H9 (cell line): ENCODE measurements around the gene FADS2. TPM values are rescaled to one million over a fixed set of nuclear protein-coding genes. Genes with fewer than 3 reads are reported as not detected.

ENCODE experiments used
- DNase-seq: peaks from one replicate; pipeline ENCODE4 v3.0.0-alpha.2; 2017
- H2AFZ ChIP-seq: one replicate; pipeline ENCODE4 v1.6.1; 2013; ENCODE audit warnings: mild to moderate bottlenecking, low read length, control low read depth, moderate library complexity
- H2AK5ac ChIP-seq: 2 replicates; pipeline ENCODE4 v1.6.1; 2013; ENCODE audit warnings: low read length, control low read depth, mixed read lengths; ENCODE audit not compliant: insufficient read length
- H2BK120ac ChIP-seq: one replicate; pipeline ENCODE4 v1.6.1; 2013; ENCODE audit warnings: low read depth, mild to moderate bottlenecking, low read length, control low read depth, inconsistent platforms; ENCODE audit not compliant: poor library complexity, severe bottlenecking
- H2BK12ac ChIP-seq: 2 replicates; pipeline ENCODE4 v1.6.1; 2013; ENCODE audit warnings: low read length, control low read depth, mixed read lengths, low read depth; ENCODE audit not compliant: insufficient read length
- H2BK15ac ChIP-seq: 2 replicates; pipeline ENCODE4 v1.6.1; 2013; ENCODE audit warnings: low read depth, low read length, control low read depth
- H2BK20ac ChIP-seq: one replicate; pipeline ENCODE4 v1.6.1; 2013; ENCODE audit warnings: low read depth, mild to moderate bottlenecking, low read length, control low read depth, inconsistent platforms; ENCODE audit not compliant: poor library complexity, severe bottlenecking
- H2BK5ac ChIP-seq: 2 replicates; pipeline ENCODE4 v1.6.1; 2013; ENCODE audit warnings: low read length, control low read depth, mixed read lengths; ENCODE audit not compliant: insufficient read length
- H3K14ac ChIP-seq: 2 replicates; pipeline ENCODE4 v1.6.1; 2013; ENCODE audit warnings: low read length, control low read depth; ENCODE audit not compliant: insufficient read depth
- H3K18ac ChIP-seq: 2 replicates; pipeline ENCODE4 v1.6.1; 2013; ENCODE audit warnings: low read depth, mild to moderate bottlenecking, mixed read lengths, low read length, control low read depth; ENCODE audit not compliant: insufficient read length
- H3K23ac ChIP-seq: 2 replicates; pipeline ENCODE4 v1.6.1; 2013; ENCODE audit warnings: low read length, control low read depth, mixed read lengths, low read depth; ENCODE audit not compliant: insufficient read length
- H3K23me2 ChIP-seq: 2 replicates; pipeline ENCODE4 v1.6.1; 2013; ENCODE audit warnings: low read depth, mild to moderate bottlenecking, mixed read lengths, low read length, control low read depth; ENCODE audit not compliant: insufficient read length, poor library complexity, severe bottlenecking
- H3K27ac ChIP-seq: 2 replicates; pipeline ENCODE4 v1.5.1; 2013; ENCODE audit warnings: low read length, control low read depth, mixed read lengths, low read depth; ENCODE audit not compliant: insufficient read length
- H3K27me3 ChIP-seq: 2 replicates; pipeline ENCODE4 v1.6.1; 2013; ENCODE audit warnings: low read length, control low read depth, inconsistent platforms; ENCODE audit not compliant: insufficient read depth
- H3K4ac ChIP-seq: 2 replicates; pipeline ENCODE4 v1.6.1; 2013; ENCODE audit warnings: low read depth, mild to moderate bottlenecking, control low read depth, inconsistent platforms, low read length, moderate library complexity
- H3K4me1 ChIP-seq: 2 replicates; pipeline ENCODE4 v1.6.1; 2013; ENCODE audit warnings: low read length, control low read depth, inconsistent platforms; ENCODE audit not compliant: insufficient read depth
- H3K4me2 ChIP-seq: 2 replicates; pipeline ENCODE4 v1.6.1; 2013; ENCODE audit warnings: low read length, control low read depth, mixed read lengths; ENCODE audit not compliant: insufficient read length, insufficient read depth
- H3K56ac ChIP-seq: 2 replicates; pipeline ENCODE4 v1.6.1; 2013; ENCODE audit warnings: low read depth, mild to moderate bottlenecking, mixed read lengths, low read length, control low read depth; ENCODE audit not compliant: insufficient read length
- H3K79me1 ChIP-seq: 2 replicates; pipeline ENCODE4 v1.6.1; 2013; ENCODE audit warnings: low read depth, mild to moderate bottlenecking, moderate library complexity, low read length, control low read depth, inconsistent platforms; ENCODE audit not compliant: insufficient read depth, poor library complexity, severe bottlenecking
- H3K79me2 ChIP-seq: 2 replicates; pipeline ENCODE4 v1.6.1; 2013; ENCODE audit warnings: low read length, control low read depth, inconsistent platforms; ENCODE audit not compliant: insufficient read depth
- H3K9ac ChIP-seq: 2 replicates; pipeline ENCODE4 v1.6.1; 2013; ENCODE audit warnings: low read length, control low read depth, mixed read lengths; ENCODE audit not compliant: insufficient read length; ENCODE audit errors: extremely low read depth
- H3K9me3 ChIP-seq: one replicate; pipeline ENCODE4 v1.6.1; 2013; ENCODE audit warnings: low read depth, low read length, inconsistent platforms; ENCODE audit not compliant: control insufficient read depth
- H3T11ph ChIP-seq: one replicate; pipeline ENCODE4 v1.6.1; 2013; ENCODE audit warnings: mild to moderate bottlenecking, low read length, control low read depth, inconsistent platforms
- H4K20me1 ChIP-seq: one replicate; pipeline ENCODE4 v1.6.1; 2013; ENCODE audit not compliant: control insufficient read depth, insufficient read length, insufficient read depth
- H4K5ac ChIP-seq: 2 replicates; pipeline ENCODE4 v1.6.1; 2013; ENCODE audit warnings: low read depth, mild to moderate bottlenecking, mixed read lengths, low read length, control low read depth; ENCODE audit not compliant: insufficient read length
- H4K8ac ChIP-seq: replicated peaks from 2 replicates; pipeline ENCODE4 v1.6.1; 2013; ENCODE audit warnings: low read length, control low read depth, mixed read lengths, low read depth; ENCODE audit not compliant: insufficient read length
- H4K91ac ChIP-seq: 2 replicates; pipeline ENCODE4 v1.6.1; 2013; ENCODE audit warnings: low read depth, mild to moderate bottlenecking, moderate library complexity, mixed read lengths, low read length, control low read depth; ENCODE audit not compliant: insufficient read length
- H3K27ac Mint-ChIP-seq, 3 experiments: 2 replicates in 2 of 3; 3 replicates in 1 of 3; pipeline ENCODE4 v1.8.0; 2020 to 2021; ENCODE audit warnings: mixed read lengths in 3 of 3, mild to moderate bottlenecking in 1 of 3, moderate library complexity in 1 of 3
- H3K27me3 Mint-ChIP-seq: 2 replicates; pipeline ENCODE4 v1.8.0; 2021; ENCODE audit warnings: low read depth, mild to moderate bottlenecking, moderate library complexity, mixed read lengths
- H3K36me3 Mint-ChIP-seq, 3 experiments: 2 replicates in 2 of 3; 3 replicates in 1 of 3; pipeline ENCODE4 v1.8.0; 2020 to 2021; ENCODE audit warnings: low read depth in 3 of 3, mixed read lengths in 3 of 3; ENCODE audit not compliant: insufficient read depth in 1 of 3
- H3K4me1 Mint-ChIP-seq, 2 experiments: 2 replicates each; pipeline ENCODE4 v1.8.0; 2020; ENCODE audit warnings: mixed read lengths in 2 of 2
- H3K4me3 Mint-ChIP-seq, 2 experiments: 2 replicates in 1 of 2; 3 replicates in 1 of 2; pipeline ENCODE4 v1.8.0; 2020 to 2021; ENCODE audit warnings: mild to moderate bottlenecking in 2 of 2, mixed read lengths in 2 of 2, moderate library complexity in 1 of 2
- H3K9me3 Mint-ChIP-seq, 2 experiments: 2 replicates in 1 of 2; 3 replicates in 1 of 2; pipeline ENCODE4 v1.8.0; 2020; ENCODE audit warnings: mild to moderate bottlenecking in 2 of 2, mixed read lengths in 2 of 2, moderate library complexity in 1 of 2
- CTCF ChIP-seq: fragments of 200-600 bp; sonication (generic); conservative IDR thresholded peaks from 3 replicates; pipeline ENCODE4 v1.8.0; 2021; ENCODE audit warnings: antibody characterized with exemption, mild to moderate bottlenecking
- WGBS: extraction: QIAGEN DNeasy Blood & Tissue Kit; methylation state at CpG from one replicate; pipeline ENCODE4 v1.1.7; 2013; ENCODE audit warnings: missing lambda C conversion rate, low lambda C conversion rate, mixed read lengths; ENCODE audit not compliant: insufficient read length; ENCODE audit errors: extremely low coverage; 5-methylcytosine and 5-hydroxymethylcytosine counted together
- total RNA-seq: library from RNA; stranded (reverse); gene quantifications from 2 replicates; pipeline ENCODE4 v1.2.1, GENCODE V29; 2021

FADS2 gene
- total RNA-seq, 1 experiment from 2014 or later = 322 TPM

GRCh38 chr11:61905801-61906521 lies 77.9 kb downstream of the FADS2 start:
- Histone ChIP-seq H2BK5ac (no peak overlapping the region), H3K56ac (no peak overlapping the region), H4K5ac (no peak overlapping the region), H3K4me1 (no peaks in the 10 kb centered on the region; the same call in 1 of the 2 replicates), H3K27me3 (no peaks in the 10 kb centered on the region), H3K9me3 (no peaks in the 10 kb centered on the region), H3T11ph (no peak overlapping the region), H2BK120ac (no peak overlapping the region), H2BK15ac (no peak overlapping the region), H2AK5ac (no peak overlapping the region), H3K23ac (no peak overlapping the region), H4K91ac (no peak overlapping the region), H3K9ac (no peak overlapping the region), H3K18ac (no peak overlapping the region), H3K14ac (no peak overlapping the region; the same call in 1 of the 2 replicates), H4K20me1 (no peaks in the 10 kb centered on the region), H4K8ac (no peak overlapping the region), H3K27ac (no peak overlapping the region), H3K23me2 (no peaks in the 10 kb centered on the region), H2BK20ac (no peak overlapping the region), H3K79me1 (no peaks in the 10 kb centered on the region), H3K4me2 (no peak overlapping the region), H3K79me2 (no peaks in the 10 kb centered on the region), H3K4ac (no peak overlapping the region), H2AFZ (no peak overlapping the region), H2BK12ac (no peak overlapping the region)
- DNase-seq = no peak
- TF ChIP-seq CTCF = no peak
- H3K27ac Mint-ChIP-seq = no peak overlapping the region
- H3K4me3 Mint-ChIP-seq = no peak overlapping the region; a peak in 1 of 5 replicates
- peaks cover 9 to 39% of the 10 kb centered on the region in 2 experiments for H3K4me1 Mint-ChIP-seq
- no peaks in the 10 kb centered on the region for H3K36me3 Mint-ChIP-seq
- peaks cover 7% of the 10 kb centered on the region for H3K27me3 Mint-ChIP-seq
- H3K9me3 Mint-ChIP-seq = no peaks in the 10 kb centered on the region
- no CpG with 5 or more reads among the region's 14 CpGs for WGBS
